Thyroid gland (tissue), 4 donors: Measurements from ENCODE around the gene RAD18. TPM values are rescaled to one million over a fixed set of nuclear protein-coding genes. Genes with fewer than 3 reads are reported as not detected.

ENCODE experiments used
- DNase-seq, 2 donors: peaks; one replicate each; pipeline ENCODE4 v3.0.0-alpha.2; 2019
- H3K27ac ChIP-seq, 3 donors: fragments of 200-600 bp; sonication (generic); 1 replicate in 2 of 3; 2 replicates in 1 of 3; pipeline ENCODE4 v1.5.1; 2016 to 2019; ENCODE audit warnings: mild to moderate bottlenecking in 1 of 3, moderate library complexity in 1 of 3
- H3K27me3 ChIP-seq: fragments of 200-600 bp; sonication (generic); one replicate; pipeline ENCODE4 v1.5.1; 2019
- H3K36me3 ChIP-seq, 2 donors: fragments of 200-600 bp; sonication (generic); one replicate each; pipeline ENCODE4 v1.5.1; 2016 to 2019
- H3K4me1 ChIP-seq, 2 donors: fragments of 200-600 bp; sonication (generic); one replicate each; pipeline ENCODE4 v1.5.1; 2017 to 2019
- H3K4me3 ChIP-seq, 3 donors: fragments of 200-600 bp; sonication (generic); replicated peaks in 1 of 3; 1 replicate in 2 of 3; 2 replicates in 1 of 3; pipeline ENCODE4 v1.5.1; 2016; ENCODE audit warnings: mild to moderate bottlenecking in 1 of 3
- H3K9me3 ChIP-seq: fragments of 200-600 bp; sonication (generic); one replicate; pipeline ENCODE4 v1.5.1; 2017
- CTCF ChIP-seq, 6 experiments: fragments of 200-600 bp in 3 of 6; fragments of 450-650 bp in 3 of 6; sonication (generic) in 3 of 6; IDR thresholded peaks; one replicate each; pipeline ENCODE4 v1.5.1; 2016 to 2019; ENCODE audit warnings: antibody characterized with exemption in 6 of 6, mild to moderate bottlenecking in 2 of 6, inconsistent platforms in 1 of 6, moderate library complexity in 1 of 6
- POLR2A ChIP-seq, 2 donors: fragments of 450-650 bp; IDR thresholded peaks; one replicate each; pipeline ENCODE4 v1.6.1; 2017; ENCODE audit warnings: antibody characterized with exemption in 2 of 2, mild to moderate bottlenecking in 2 of 2, moderate library complexity in 1 of 2
- WGBS, 2 donors: methylation state at CpG; one replicate each; pipeline ENCODE4 v1.1.5; 2017; 5-methylcytosine and 5-hydroxymethylcytosine counted together
- intact Hi-C: fragments of 100-400 bp; cut with DNase I; formaldehyde crosslinking; loops from one replicate; pipeline ENCODE4 v1.15.1; 2023
- small RNA-seq: library from RNA; depleted of rRNA; stranded (forward); fragments of <200 nt; gene quantifications from one replicate; pipeline ENCODE3, GENCODE V24; 2016
- total RNA-seq, 4 donors: library from RNA; depleted of rRNA; stranded (reverse); fragments of >200 nt; gene quantifications; one replicate each; pipeline ENCODE4 v1.2.3, GENCODE V29; 2016

The RAD18 gene
- total RNA-seq, 4 donors from 2014 or later, result 9.6 to 18.4 (median 10.5) TPM

DNA sequence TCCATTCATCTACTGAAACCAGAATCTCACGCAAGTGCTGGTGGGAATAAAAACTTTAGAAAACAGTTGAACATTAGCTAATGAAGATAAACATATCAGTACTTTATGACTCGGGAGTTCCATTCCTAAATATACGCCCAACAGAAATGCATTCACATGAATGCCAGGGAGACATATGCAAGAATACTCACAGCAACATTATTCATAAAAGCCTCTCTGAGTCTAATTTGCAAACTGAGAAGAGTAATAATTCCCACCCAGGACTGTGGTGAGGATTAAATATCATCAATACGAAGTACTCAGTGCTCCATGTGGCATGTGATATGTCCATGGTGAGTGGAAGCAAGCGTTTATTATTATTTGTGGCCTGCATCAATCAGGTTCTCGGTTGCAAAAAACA, 128.3 kb downstream of the RAD18 start:
- Histone ChIP-seq H3K36me3 (no peaks in the 10 kb centered on the region), H3K4me3 (no peak overlapping the region), H3K4me1 (no peaks in the 10 kb centered on the region), H3K27me3 (no peaks in the 10 kb centered on the region), H3K27ac (no peak overlapping the region), H3K9me3 (no peaks in the 10 kb centered on the region)
- no peak for DNase-seq
- intact Hi-C loops, result no loop called here
- TF ChIP-seq POLR2A (IDR thresholded peaks at IDR 0.05), result no peak
- TF ChIP-seq CTCF (IDR thresholded peaks at IDR 0.05), result no peak
- WGBS, 2 donors, result 92 to 95% methylated on average over 6 of the region's 6 CpGs

DNA sequence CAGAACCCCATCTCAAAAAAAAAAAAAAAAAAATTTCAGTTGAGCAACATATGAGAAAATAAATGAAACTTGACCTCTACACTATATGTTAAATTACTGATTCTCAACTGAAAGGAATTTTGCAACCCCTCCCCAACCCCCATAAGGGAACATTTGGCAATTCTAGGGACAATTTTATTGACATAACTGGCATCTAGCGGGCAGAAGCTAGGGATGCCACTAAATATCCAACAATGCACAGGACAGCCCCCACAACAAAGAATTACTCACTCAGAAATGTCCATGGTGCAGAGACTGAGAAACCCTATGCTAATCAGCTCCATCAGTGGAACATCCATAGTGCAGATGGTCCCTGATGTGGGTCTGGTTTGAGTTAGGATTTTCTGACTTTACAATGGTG, 135.6 kb downstream of the RAD18 start:
- intact Hi-C loops, result no loop called here
- no peak overlapping the region for H3K4me3 ChIP-seq
- no peak for DNase-seq
- 95 to 100% methylated on average over 1 of the region's 1 CpG for WGBS, 2 donors
- no peak for TF ChIP-seq POLR2A (IDR thresholded peaks at IDR 0.05)
- TF ChIP-seq CTCF (IDR thresholded peaks at IDR 0.05), result no peak
- H3K9me3 ChIP-seq, result no peaks in the 10 kb centered on the region
- H3K27me3 ChIP-seq, result no peaks in the 10 kb centered on the region
- H3K4me1 ChIP-seq, result no peaks in the 10 kb centered on the region
- no peak overlapping the region for H3K27ac ChIP-seq
- H3K36me3 ChIP-seq, result no peaks in the 10 kb centered on the region

Small RNAs within 50 kb of the gene (small RNA-seq; reads per million reads assigned to genes)
- not detected for gene RF00416

Other genes starting within 250 kb of the RAD18 start
- gene CAV3, start 229.7 kb downstream of the RAD18 start, total RNA-seq, result not detected
- under 1 TPM; 0.13 to 0.56 (median 0.39) TPM for gene OXTR, start 193.9 kb downstream of the RAD18 start, total RNA-seq